Thyroid gland (tissue), 4 donors: Measurements from ENCODE around the gene PRKRA.
"Not testable (repeated sequence)": the region's sequence is repeated elsewhere in the genome, so short reads cannot be mapped to it uniquely, and the experiment has no call there.

Experiments used
- CTCF ChIP-seq, 6 experiments: fragments of 200-600 bp in 3 of 6; fragments of 450-650 bp in 3 of 6; sonication (generic) in 3 of 6; IDR thresholded peaks; one replicate each; pipeline ENCODE4 v1.5.1; 2016 to 2019; ENCODE audit warnings: antibody characterized with exemption in 6 of 6, mild to moderate bottlenecking in 2 of 6, inconsistent platforms in 1 of 6, moderate library complexity in 1 of 6
- POLR2A ChIP-seq, 2 donors: fragments of 450-650 bp; IDR thresholded peaks; one replicate each; pipeline ENCODE4 v1.6.1; 2017; ENCODE audit warnings: antibody characterized with exemption in 2 of 2, mild to moderate bottlenecking in 2 of 2, moderate library complexity in 1 of 2

- not testable (repeated sequence) for TF ChIP-seq CTCF, POLR2A (IDR thresholded peaks at IDR 0.05)
Measured at GRCh38 chr2:178412453-178412852, 38.5 kb downstream of the PRKRA start.
